GM23338 (cell line): ENCODE measurements around the gene GRID2. TPM values are rescaled to one million over a fixed set of nuclear protein-coding genes. Genes with fewer than 3 reads are reported as not detected.

Experiments
- ATAC-seq: fragments of 200-7000 bp; cut with Tn5 transposase; 3 replicates; pipeline ENCODE4 v1.9.1; 2020
- DNase-seq: peaks from one replicate; pipeline ENCODE4 v3.0.0-alpha.2; 2015; ENCODE audit warnings: low spot score
- H2AFZ ChIP-seq: fragments of 200-600 bp; sonication (generic); 2 replicates; pipeline ENCODE4 v1.8.0; 2016; ENCODE audit warnings: antibody characterized with exemption, mild to moderate bottlenecking, moderate library complexity
- H3F3A ChIP-seq: fragments of 200-600 bp; sonication (generic); replicated peaks from 2 replicates; pipeline ENCODE4 v1.8.0; 2017; ENCODE audit warnings: antibody characterized with exemption, mixed run types, low read depth
- H3K27ac ChIP-seq: fragments of 200-600 bp; sonication (generic); 2 replicates; pipeline ENCODE4 v1.6.1; 2016; ENCODE audit warnings: low read depth
- H3K27me3 ChIP-seq: fragments of 200-600 bp; sonication (generic); 2 replicates; pipeline ENCODE4 v1.8.0; 2016; ENCODE audit warnings: mild to moderate bottlenecking, mixed run types, moderate library complexity; ENCODE audit not compliant: insufficient read depth
- H3K36me3 ChIP-seq: fragments of 200-600 bp; sonication (generic); 2 replicates; pipeline ENCODE4 v1.8.0; 2016; ENCODE audit warnings: mild to moderate bottlenecking; ENCODE audit not compliant: insufficient read depth
- H3K4me1 ChIP-seq: fragments of 200-600 bp; sonication (generic); 2 replicates; pipeline ENCODE4 v1.8.0; 2016; ENCODE audit warnings: mild to moderate bottlenecking, moderate library complexity; ENCODE audit not compliant: insufficient read depth
- H3K4me2 ChIP-seq: fragments of 200-600 bp; sonication (generic); 2 replicates; pipeline ENCODE4 v1.7.1; 2017; ENCODE audit warnings: mixed run types
- H3K4me3 ChIP-seq: fragments of 200-600 bp; sonication (generic); 2 replicates; pipeline ENCODE4 v1.6.1; 2016; ENCODE audit warnings: mixed run types
- H3K79me2 ChIP-seq: fragments of 200-600 bp; sonication (generic); replicated peaks from 2 replicates; pipeline ENCODE4 v1.8.0; 2017; ENCODE audit warnings: mild to moderate bottlenecking; ENCODE audit not compliant: insufficient read depth
- H3K9me2 ChIP-seq: fragments of 200-600 bp; sonication (generic); 2 replicates; pipeline ENCODE4 v1.8.0; 2017; ENCODE audit not compliant: insufficient read depth
- H4K20me1 ChIP-seq: fragments of 200-600 bp; sonication (generic); replicated peaks from 2 replicates; pipeline ENCODE4 v1.8.0; 2017; ENCODE audit warnings: mild to moderate bottlenecking; ENCODE audit not compliant: insufficient read depth
- H3K27ac Mint-ChIP-seq: 2 replicates; pipeline ENCODE4 v1.8.0; 2020; ENCODE audit warnings: inconsistent platforms, mild to moderate bottlenecking, moderate library complexity, mixed read lengths
- H3K27me3 Mint-ChIP-seq: 3 replicates; pipeline ENCODE4 v1.8.0; 2022; ENCODE audit warnings: low read depth, mild to moderate bottlenecking, moderate library complexity, mixed read lengths, inconsistent platforms; ENCODE audit not compliant: insufficient read depth, poor library complexity
- H3K36me3 Mint-ChIP-seq: 3 replicates; pipeline ENCODE4 v1.8.0; 2021; ENCODE audit warnings: low read depth, mild to moderate bottlenecking, inconsistent platforms, moderate library complexity, mixed read lengths
- H3K4me1 Mint-ChIP-seq: 3 replicates; pipeline ENCODE4 v1.8.0; 2020; ENCODE audit warnings: mild to moderate bottlenecking, inconsistent platforms, mixed read lengths
- H3K4me3 Mint-ChIP-seq: 3 replicates; pipeline ENCODE4 v1.8.0; 2021; ENCODE audit warnings: moderate library complexity, mild to moderate bottlenecking, inconsistent platforms, mixed read lengths
- H3K9me3 Mint-ChIP-seq: 3 replicates; pipeline ENCODE4 v1.8.0; 2020; ENCODE audit warnings: moderate library complexity, mild to moderate bottlenecking, inconsistent platforms, mixed read lengths
- CREB1 ChIP-seq: fragments of 250-450 bp; sonication (Bioruptor Pico); IDR thresholded peaks from 2 replicates; pipeline ENCODE4 v1.5.0; 2020; ENCODE audit warnings: low read depth, mild to moderate bottlenecking, moderate library complexity
- ETS1 ChIP-seq: IDR thresholded peaks from 2 replicates; pipeline ENCODE4 v1.6.1; 2016; ENCODE audit warnings: antibody characterized with exemption
- EZH2phosphoT487 ChIP-seq: fragments of 200-600 bp; sonication (generic); IDR thresholded peaks from one replicate; pipeline ENCODE4 v1.8.1; 2018; ENCODE audit warnings: antibody characterized with exemption; ENCODE audit not compliant: unreplicated experiment
- NANOG ChIP-seq: IDR thresholded peaks from 2 replicates; pipeline ENCODE4 v1.6.1; 2016; ENCODE audit warnings: antibody characterized with exemption, borderline replicate concordance
- POLR2AphosphoS5 ChIP-seq: IDR thresholded peaks from 2 replicates; pipeline ENCODE4 v1.6.1; 2016; ENCODE audit warnings: antibody characterized with exemption, low read depth
- REST ChIP-seq: IDR thresholded peaks from one replicate; pipeline ENCODE4 v1.6.1; 2018; ENCODE audit warnings: antibody characterized with exemption; ENCODE audit not compliant: unreplicated experiment
- STAT1 ChIP-seq: IDR thresholded peaks from one replicate; pipeline ENCODE4 v1.6.1; 2016; ENCODE audit warnings: antibody characterized with exemption; ENCODE audit not compliant: unreplicated experiment
- ZNF114 ChIP-seq: fragments of 250-450 bp; sonication (Bioruptor Pico); IDR thresholded peaks from 2 replicates; pipeline ENCODE4 v1.5.0; 2020; ENCODE audit warnings: mild to moderate bottlenecking, moderate library complexity
- ZNF462 ChIP-seq: fragments of 250-450 bp; sonication (Bioruptor Pico); IDR thresholded peaks from 2 replicates; pipeline ENCODE4 v1.5.0; 2020; ENCODE audit warnings: mild to moderate bottlenecking, moderate library complexity
- polyA plus RNA-seq: library from polyadenylated mRNA; unstranded; fragments of >200 nt; fragmentation: Nextera tagmentation; extraction: Ambion mirVana; gene quantifications from 2 replicates; pipeline ENCODE4 v1.2.1, GENCODE V29; 2016
- total RNA-seq: library from RNA; depleted of rRNA; stranded (reverse); fragments of >200 nt; shearing (Covaris generic); gene quantifications from 2 replicates; pipeline ENCODE4 v1.2.3, GENCODE V29; 2014

Gene GRID2
- total and polyA plus RNA-seq, 2 experiments from 2014 or later, result 19.9 to 65.4 TPM

- Mint-ChIP-seq H3K4me3 (no peak overlapping the region), H3K36me3 (no peaks in the 10 kb centered on the region), H3K9me3 (no peaks in the 10 kb centered on the region), H3K4me1 (peaks cover 4% of the 10 kb centered on the region; the same call in 1 of the 3 replicates), H3K27me3 (no peaks in the 10 kb centered on the region), H3K27ac (no peak overlapping the region)
- no peak overlapping the region for H3K4me2 ChIP-seq
- TF ChIP-seq POLR2AphosphoS5 (no peak), ETS1 (no peak), REST (no peak), CREB1 (CRISPR knock-in tag) (no peak), ZNF114 (CRISPR knock-in tag) (no peak), EZH2phosphoT487 (no peak)
- H4K20me1 ChIP-seq, result no peaks in the 10 kb centered on the region
- no peaks in the 10 kb centered on the region for H3K4me1 ChIP-seq
- H2AFZ ChIP-seq, result no peak overlapping the region
- no peaks in the 10 kb centered on the region for H3K9me2 ChIP-seq
- H3K36me3 ChIP-seq, result no peaks in the 10 kb centered on the region
- no peak for DNase-seq
- H3K27me3 ChIP-seq, result no peaks in the 10 kb centered on the region
- H3K4me3 ChIP-seq, result no peak overlapping the region
- H3K79me2 ChIP-seq, result no peaks in the 10 kb centered on the region
- no peak overlapping the region for H3K27ac ChIP-seq
- no peaks in the 10 kb centered on the region for H3F3A ChIP-seq
- ATAC-seq, result no peak
Measured at GRCh38 chr4:93285346-93285745, 981.6 kb downstream of the GRID2 start.

- H3K27ac ChIP-seq, result no peak overlapping the region
- ATAC-seq (no peak), DNase-seq (no peak)
- no peaks in the 10 kb centered on the region for H3K27me3 ChIP-seq
- Mint-ChIP-seq H3K27ac (no peak overlapping the region), H3K9me3 (no peaks in the 10 kb centered on the region), H3K36me3 (no peaks in the 10 kb centered on the region), H3K27me3 (no peaks in the 10 kb centered on the region), H3K4me1 (0 out of 3 replicates have a peak, but pooled peaks cover 4% of the 10 kb centered on the region), H3K4me3 (no peak overlapping the region)
- no peak overlapping the region for H3K4me2 ChIP-seq
- H3K4me3 ChIP-seq, result no peak overlapping the region
- no peak overlapping the region for H2AFZ ChIP-seq
- no peaks in the 10 kb centered on the region for H3K4me1 ChIP-seq
- peaks cover 3% of the 10 kb centered on the region; the same call in 1 of the 2 replicates for H4K20me1 ChIP-seq
- no peaks in the 10 kb centered on the region for H3F3A ChIP-seq
- no peaks in the 10 kb centered on the region for H3K9me2 ChIP-seq
- H3K79me2 ChIP-seq, result no peaks in the 10 kb centered on the region
- H3K36me3 ChIP-seq, result no peaks in the 10 kb centered on the region
- TF ChIP-seq ETS1 (no peak), CREB1 (CRISPR knock-in tag) (no peak), EZH2phosphoT487 (no peak), ZNF462 (CRISPR knock-in tag) (no peak), NANOG (no peak), STAT1 (no peak)
Measured at GRCh38 chr4:93289241-93289640, 985.5 kb downstream of the GRID2 start.
